SU-DHL-6 (cell line): Measurements from ENCODE around the gene GRAP2.

Source experiments
- CTCF ChIP-seq: fragments of 200-600 bp; sonication (generic); IDR thresholded peaks from one replicate; pipeline ENCODE4 v1.5.1; 2017; ENCODE audit warnings: antibody characterized with exemption, mild to moderate bottlenecking, low read length, moderate library complexity; ENCODE audit not compliant: insufficient read depth, poor library complexity, severe bottlenecking
- EZH2phosphoT487 ChIP-seq: fragments of 200-600 bp; sonication (generic), shearing (Covaris generic); conservative IDR thresholded peaks from 2 replicates; pipeline ENCODE4 v1.6.1; 2018; ENCODE audit warnings: mild to moderate bottlenecking, antibody characterized with exemption, low read length, moderate library complexity, mixed read lengths

- TF ChIP-seq CTCF: no peak
- TF ChIP-seq EZH2phosphoT487: no peak
These were observed 37.0 kb downstream of the GRAP2 start for GRCh38 chr22:39937906-39938305.
